ENCODE data around the gene SGCB.
"Not testable (repeated sequence)": the region's sequence is repeated elsewhere in the genome, so short reads cannot be mapped to it uniquely, and the experiment has no call there.

SGCB gene, protein sequence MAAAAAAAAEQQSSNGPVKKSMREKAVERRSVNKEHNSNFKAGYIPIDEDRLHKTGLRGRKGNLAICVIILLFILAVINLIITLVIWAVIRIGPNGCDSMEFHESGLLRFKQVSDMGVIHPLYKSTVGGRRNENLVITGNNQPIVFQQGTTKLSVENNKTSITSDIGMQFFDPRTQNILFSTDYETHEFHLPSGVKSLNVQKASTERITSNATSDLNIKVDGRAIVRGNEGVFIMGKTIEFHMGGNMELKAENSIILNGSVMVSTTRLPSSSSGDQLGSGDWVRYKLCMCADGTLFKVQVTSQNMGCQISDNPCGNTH

GRCh38 chr4:52038103-52038912, at the start of gene SGCB:
SGCB (minus strand) TSS chr4:52038299; CDS start chr4:52038259, 40 bp downstream.
- no peak for DNase-seq (ENCODE audit: low read depth)

DNA sequence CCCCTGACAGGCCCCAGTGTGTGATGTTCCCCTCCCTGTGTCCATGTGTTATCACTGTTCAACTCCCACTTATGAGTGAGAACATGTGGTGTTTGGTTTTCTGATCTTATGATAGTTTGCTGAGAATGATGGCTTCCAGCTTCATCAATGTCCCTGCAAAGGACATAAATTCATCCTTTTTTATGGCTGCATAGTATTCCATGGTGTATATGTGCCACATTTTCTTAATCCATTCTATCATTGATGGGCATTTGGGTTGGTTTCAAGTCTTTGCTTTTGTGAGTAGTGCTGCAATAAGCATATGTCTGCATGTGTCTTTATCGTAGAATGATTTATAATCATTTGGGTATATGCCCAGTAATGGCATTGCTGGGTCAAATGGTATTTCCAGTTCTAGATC, 48.3 kb upstream of the SGCB start:
- not testable (repeated sequence) for DNase-seq (ENCODE audit: low read depth)

- no peak for DNase-seq (ENCODE audit: low read depth)
Measured at GRCh38 chr4:52081216-52081615, 43.1 kb upstream of the SGCB start.

DNA sequence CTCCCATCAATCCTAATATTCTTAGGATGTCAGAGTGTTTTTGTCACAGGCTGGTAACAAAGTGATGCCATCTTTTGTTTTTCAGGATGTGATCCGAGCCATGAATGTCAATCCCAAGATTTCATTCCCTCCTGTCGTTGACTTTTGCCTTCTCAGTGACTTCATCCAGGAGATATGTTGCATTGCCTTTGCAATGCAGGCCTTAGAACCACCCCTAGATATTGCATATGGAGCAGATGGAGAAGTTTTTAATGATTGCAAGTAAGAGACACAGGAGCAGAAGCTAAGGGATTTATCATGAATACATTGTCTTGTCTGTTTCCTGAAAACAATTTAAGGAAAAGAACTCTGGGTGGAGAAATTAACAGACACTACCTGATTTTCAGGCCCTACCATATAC, 41.6 kb upstream of the SGCB start:
- no peak for DNase-seq (ENCODE audit: low read depth)

- no peak for DNase-seq (ENCODE audit: low read depth)
Measured at GRCh38 chr4:52076731-52077130, 38.6 kb upstream of the SGCB start.

- DNase-seq (ENCODE audit: low read depth): no peak
Measured at GRCh38 chr4:52071791-52072546, 33.9 kb upstream of the SGCB start.

DNA sequence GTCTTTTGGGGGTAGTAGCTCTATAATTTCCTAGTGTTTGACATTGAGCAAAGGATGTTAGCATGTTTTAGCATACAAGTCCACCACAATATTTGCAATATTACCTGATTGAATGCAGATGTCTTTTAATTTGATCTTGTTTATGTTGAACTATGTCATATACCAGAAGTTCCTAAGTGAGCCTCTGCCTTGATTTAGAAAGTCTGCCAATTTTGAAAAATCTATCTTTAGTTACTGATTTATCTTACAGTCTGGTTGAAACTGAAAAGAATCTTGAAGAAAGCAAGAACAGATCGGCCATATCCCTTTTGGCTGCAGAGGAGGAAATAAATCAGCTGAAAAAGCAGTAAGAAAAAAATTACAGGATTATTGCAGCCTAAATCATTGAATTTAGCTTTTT, 31.5 kb upstream of the SGCB start:
- DNase-seq (ENCODE audit: low read depth): no peak

DNA sequence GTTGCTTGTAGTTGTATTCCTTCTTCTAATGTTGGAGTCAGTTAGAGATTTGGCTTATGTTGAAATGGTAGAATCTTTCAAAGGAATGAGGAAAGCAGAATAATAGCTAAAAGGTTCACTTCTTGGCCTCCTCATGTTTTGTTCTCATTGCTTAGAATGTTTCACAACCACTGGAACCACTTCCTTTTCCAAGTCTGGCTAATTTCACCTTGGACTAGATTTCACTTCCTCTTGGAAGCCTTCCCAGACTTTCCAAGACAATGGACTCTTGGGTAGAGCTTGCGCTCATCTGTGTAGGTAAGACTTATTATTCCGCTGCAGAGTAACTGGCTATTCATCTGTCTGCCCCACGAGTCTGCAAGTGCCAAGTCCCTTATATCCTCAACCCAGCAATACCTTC, 21.3 kb upstream of the SGCB start:
- no peak for DNase-seq (ENCODE audit: low read depth)

DNA sequence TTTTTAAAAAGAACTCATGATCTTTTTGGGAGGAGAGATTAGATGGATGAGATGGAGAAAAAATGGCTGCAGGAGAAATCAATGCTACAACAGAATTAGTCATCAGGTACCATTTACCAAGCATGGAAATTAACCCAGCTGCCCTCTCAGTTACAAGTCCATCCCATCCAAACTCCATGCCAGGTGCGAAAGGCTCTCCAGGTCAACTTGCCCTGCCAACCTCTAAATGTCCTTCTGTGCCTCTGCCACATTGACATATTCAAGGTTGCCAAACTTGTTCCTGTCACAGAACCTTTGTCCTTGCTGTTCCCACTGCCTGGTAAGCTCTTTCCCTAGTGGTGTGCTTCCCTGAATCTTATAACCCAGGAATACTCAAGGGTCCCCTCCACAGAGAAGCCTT, 20.2 kb upstream of the SGCB start:
- DNase-seq (ENCODE audit: low read depth): no peak

GRCh38 chr4:52057196-52057595, 19.1 kb upstream of the SGCB start:
- no peak for DNase-seq (ENCODE audit: low read depth)

DNA sequence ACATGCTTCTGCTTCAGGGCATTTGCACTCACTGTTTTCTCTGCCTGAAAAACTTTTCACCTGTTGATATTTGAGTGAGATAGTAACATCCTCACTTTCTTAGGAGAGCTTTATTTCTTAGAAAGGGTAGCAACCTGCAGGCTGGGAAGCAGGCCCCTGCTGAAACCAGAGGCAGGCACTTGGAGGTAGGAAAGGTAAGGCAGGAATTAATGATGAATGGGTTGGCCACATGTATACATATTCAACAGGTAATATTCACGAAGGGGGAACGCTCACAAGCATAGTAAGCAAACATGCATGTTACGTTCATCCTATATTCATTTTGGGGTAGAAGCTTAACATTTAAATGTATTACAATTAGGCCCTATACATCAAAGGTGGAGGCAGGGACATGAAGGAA, 16.2 kb upstream of the SGCB start:
- no peak for DNase-seq (ENCODE audit: low read depth)

- no peak for DNase-seq (ENCODE audit: low read depth)
Measured at GRCh38 chr4:52052475-52052780, 14.3 kb upstream of the SGCB start.

DNA sequence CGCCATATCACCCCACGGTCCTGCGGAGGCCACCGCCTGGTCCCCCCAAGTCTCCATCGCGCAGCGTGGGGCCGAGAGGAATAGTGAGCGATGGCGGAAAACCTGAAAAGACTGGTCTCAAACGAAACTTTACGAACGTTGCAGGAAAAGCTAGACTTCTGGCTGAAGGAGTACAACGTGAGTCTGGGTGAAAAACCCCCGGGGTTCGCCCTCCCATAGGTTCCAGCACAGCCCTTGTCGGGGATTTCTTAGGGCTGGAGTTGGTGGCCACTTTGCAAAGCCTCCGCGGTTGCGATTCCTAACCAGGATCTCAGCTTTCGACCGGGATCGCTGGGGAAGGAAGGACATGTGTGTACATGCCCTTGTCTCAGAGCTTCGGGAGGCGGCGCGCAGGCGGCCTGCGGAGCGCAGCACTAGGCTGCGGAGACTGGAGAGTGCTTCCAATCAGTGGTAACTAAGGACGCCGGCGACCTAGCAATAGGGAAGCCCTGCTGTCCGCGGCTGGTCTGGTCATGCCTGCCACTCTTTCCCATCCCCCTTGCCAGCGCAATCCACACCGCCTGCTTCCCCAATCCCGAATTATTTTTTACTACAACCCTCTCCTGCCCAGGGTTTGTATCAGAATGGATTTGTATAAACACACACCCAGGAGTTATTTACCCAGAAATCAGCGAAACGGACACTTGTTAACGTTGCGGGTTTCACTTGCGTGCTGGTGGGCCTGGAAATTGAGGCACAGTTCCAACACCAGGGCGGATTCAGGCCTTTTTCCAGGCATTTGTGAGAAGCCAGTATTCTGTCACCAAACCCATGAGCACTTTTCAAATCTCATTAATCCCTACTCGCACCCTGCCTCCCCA, 13.7 kb upstream of the SGCB start:
- DNase-seq (ENCODE audit: low read depth): no peak

GRCh38 chr4:52051213-52051614, 13.1 kb upstream of the SGCB start, which contains the start of gene SPATA18:
SPATA18 (plus strand) TSS chr4:52051304; CDS start chr4:52051705, 401 bp downstream.
- no peak for DNase-seq (ENCODE audit: low read depth)

DNA sequence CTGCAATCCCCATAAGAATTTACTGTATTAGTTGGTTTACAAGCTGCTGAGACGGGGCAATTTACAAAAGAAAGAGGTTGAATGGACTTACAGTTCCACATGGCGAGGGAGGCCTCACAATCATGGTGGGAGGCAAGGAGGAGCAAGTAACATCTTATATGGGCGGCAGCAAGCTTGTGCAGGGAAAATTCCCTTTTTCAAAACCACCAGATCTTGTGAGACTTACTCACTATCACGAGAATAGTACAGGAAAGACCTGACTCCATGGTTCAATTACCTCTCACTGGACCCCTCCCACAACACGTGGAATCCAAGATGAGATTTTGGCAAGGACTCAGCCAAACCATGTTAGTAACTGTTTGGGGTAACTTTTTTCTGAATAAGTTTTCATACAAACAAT, 11.2 kb upstream of the SGCB start:
- no peak for DNase-seq (ENCODE audit: low read depth)

DNA sequence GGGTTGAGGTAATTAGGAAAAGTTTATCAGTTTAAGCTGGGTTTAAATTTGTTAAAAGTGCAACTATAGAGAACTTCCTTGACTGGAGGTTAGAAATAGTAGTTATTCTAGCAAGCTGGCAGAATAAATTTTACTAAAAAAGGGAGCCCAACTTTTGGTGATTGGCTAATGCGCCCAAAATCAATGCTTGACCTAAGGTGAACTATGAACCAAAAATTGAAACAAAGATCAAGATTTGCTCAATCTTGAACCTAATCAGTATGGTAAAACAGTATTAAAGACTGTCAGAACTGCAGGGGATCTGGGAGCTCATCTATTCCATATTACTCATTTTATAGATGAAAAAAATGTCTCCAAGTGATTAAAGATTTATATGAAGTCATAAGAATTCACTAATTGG, 6.9 kb upstream of the SGCB start:
- no peak for DNase-seq (ENCODE audit: low read depth)

DNA sequence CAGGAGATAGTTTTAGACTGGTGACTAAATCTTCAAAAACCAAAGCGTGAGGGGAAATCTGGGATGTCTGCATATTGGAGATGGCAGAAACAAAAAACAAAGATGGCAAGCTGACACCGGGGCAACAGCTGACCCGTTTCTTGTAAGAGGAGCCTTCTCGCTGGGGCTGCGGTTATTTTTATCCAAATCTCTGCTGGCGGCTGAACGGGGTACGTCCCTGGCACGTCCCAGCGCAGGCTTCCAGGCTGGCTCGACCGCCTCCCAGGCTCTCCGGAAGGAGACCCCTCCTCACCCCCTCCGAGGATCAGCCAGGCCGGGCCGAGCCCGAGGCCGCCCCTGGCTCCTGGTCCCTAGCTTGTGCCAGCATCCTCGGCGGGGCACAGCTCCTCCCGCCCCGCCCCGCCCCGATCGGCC, 403 bp downstream of the SGCB start:
- no peak for DNase-seq (ENCODE audit: low read depth)

GRCh38 chr4:52036886-52037530, 1.1 kb downstream of the SGCB start:
- DNase-seq (ENCODE audit: low read depth): no peak

DNA sequence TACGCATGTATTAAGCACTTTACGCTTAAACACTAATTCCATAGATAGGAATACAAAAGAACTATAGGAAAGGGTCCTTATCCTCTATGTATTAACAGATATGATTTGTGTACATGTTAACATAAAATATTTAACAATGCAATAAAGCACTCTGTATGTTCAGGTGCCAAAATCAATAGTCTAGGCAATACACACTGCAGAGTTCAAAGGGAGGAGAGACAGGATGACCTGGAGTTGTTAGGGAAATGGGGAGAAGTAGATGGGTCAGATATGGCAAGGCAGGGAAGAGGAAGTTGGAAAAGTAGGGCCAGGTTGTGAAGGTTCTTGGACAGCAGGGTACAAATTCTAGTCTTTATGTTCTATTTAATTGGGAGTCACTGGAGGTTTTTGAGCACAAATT, 2.9 kb downstream of the SGCB start:
- DNase-seq (ENCODE audit: low read depth): no peak

GRCh38 chr4:52032005-52032404, 6.1 kb downstream of the SGCB start:
- no peak for DNase-seq (ENCODE audit: low read depth)

GRCh38 chr4:52028970-52029369, 9.1 kb downstream of the SGCB start:
- peak; percentile 40 for DNase-seq (ENCODE audit: low read depth)
